HEK293 (cell line): ENCODE results near the gene MYH13.

ENCODE experiments used
- PBX3 ChIP-seq: sonication (generic); formaldehyde crosslinking; IDR thresholded peaks from 2 replicates; pipeline ENCODE4 v1.8.1; 2022; ENCODE audit warnings: mild to moderate bottlenecking, moderate library complexity, missing genetic modification reagents
- ZNF324 ChIP-seq: fragments of 450-650 bp; formaldehyde crosslinking; IDR thresholded peaks from 2 replicates; pipeline ENCODE4 v1.5.1; 2016; ENCODE audit warnings: missing biosample characterization, missing genetic modification characterization
- ZNF843 ChIP-seq: fragments of 450-650 bp; formaldehyde crosslinking; IDR thresholded peaks from 2 replicates; pipeline ENCODE4 v1.5.1; 2016; ENCODE audit warnings: missing biosample characterization, missing genetic modification characterization
- TF ChIP-seq, protein P1 (sequence below): fragments of 450-650 bp; formaldehyde crosslinking; IDR thresholded peaks from 2 replicates; pipeline ENCODE4 v1.5.1; 2016; ENCODE audit warnings: missing biosample characterization, missing genetic modification characterization

- TF ChIP-seq ZNF843 (tag by site-specific recombination) (no peak), PBX3 (CRISPR knock-in tag) (no peak), ZNF324 (tag by site-specific recombination) (no peak)
- TF ChIP-seq, protein P1, sequence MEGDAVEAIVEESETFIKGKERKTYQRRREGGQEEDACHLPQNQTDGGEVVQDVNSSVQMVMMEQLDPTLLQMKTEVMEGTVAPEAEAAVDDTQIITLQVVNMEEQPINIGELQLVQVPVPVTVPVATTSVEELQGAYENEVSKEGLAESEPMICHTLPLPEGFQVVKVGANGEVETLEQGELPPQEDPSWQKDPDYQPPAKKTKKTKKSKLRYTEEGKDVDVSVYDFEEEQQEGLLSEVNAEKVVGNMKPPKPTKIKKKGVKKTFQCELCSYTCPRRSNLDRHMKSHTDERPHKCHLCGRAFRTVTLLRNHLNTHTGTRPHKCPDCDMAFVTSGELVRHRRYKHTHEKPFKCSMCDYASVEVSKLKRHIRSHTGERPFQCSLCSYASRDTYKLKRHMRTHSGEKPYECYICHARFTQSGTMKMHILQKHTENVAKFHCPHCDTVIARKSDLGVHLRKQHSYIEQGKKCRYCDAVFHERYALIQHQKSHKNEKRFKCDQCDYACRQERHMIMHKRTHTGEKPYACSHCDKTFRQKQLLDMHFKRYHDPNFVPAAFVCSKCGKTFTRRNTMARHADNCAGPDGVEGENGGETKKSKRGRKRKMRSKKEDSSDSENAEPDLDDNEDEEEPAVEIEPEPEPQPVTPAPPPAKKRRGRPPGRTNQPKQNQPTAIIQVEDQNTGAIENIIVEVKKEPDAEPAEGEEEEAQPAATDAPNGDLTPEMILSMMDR = no peak
These were observed 55.8 kb downstream of the MYH13 start for GRCh38 chr17:10316801-10317542.
